NCI-H510A (cell line): ENCODE results near the gene UQCC5.

ENCODE experiments used
- DNase-seq: peaks from one replicate; lab custom pipeline; 2025; lab: John Stamatoyannopoulos, UW

The UQCC5 gene, protein sequence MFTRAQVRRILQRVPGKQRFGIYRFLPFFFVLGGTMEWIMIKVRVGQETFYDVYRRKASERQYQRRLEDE

GRCh38 chr3:52536369-52537164 is at the start of gene UQCC5:
TSS of gene UQCC5 (plus strand) at chr3:52536605. CDS start at chr3:52536756, 151 bp downstream.
- peak; percentile 93 for DNase-seq

DNA sequence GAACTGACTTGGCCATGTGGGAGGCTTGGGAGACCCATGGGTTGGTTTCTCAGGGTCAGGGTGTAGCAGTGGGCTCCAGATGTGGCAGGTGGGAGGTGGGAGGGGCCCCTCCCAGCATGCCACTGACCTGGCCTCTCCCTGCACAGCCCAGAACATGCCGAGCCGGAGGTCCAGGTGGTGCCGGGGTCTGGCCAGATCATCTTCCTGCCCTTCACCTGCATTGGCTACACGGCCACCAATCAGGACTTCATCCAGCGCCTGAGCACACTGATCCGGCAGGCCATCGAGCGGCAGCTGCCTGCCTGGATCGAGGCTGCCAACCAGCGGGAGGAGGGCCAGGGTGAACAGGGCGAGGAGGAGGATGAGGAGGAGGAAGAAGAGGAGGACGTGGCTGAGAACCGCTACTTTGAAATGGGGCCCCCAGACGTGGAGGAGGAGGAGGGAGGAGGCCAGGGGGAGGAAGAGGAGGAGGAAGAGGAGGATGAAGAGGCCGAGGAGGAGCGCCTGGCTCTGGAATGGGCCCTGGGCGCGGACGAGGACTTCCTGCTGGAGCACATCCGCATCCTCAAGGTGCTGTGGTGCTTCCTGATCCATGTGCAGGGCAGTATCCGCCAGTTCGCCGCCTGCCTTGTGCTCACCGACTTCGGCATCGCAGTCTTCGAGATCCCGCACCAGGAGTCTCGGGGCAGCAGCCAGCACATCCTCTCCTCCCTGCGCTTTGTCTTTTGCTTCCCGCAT is 49.2 kb upstream of the UQCC5 start:
- DNase-seq, result no peak

DNA sequence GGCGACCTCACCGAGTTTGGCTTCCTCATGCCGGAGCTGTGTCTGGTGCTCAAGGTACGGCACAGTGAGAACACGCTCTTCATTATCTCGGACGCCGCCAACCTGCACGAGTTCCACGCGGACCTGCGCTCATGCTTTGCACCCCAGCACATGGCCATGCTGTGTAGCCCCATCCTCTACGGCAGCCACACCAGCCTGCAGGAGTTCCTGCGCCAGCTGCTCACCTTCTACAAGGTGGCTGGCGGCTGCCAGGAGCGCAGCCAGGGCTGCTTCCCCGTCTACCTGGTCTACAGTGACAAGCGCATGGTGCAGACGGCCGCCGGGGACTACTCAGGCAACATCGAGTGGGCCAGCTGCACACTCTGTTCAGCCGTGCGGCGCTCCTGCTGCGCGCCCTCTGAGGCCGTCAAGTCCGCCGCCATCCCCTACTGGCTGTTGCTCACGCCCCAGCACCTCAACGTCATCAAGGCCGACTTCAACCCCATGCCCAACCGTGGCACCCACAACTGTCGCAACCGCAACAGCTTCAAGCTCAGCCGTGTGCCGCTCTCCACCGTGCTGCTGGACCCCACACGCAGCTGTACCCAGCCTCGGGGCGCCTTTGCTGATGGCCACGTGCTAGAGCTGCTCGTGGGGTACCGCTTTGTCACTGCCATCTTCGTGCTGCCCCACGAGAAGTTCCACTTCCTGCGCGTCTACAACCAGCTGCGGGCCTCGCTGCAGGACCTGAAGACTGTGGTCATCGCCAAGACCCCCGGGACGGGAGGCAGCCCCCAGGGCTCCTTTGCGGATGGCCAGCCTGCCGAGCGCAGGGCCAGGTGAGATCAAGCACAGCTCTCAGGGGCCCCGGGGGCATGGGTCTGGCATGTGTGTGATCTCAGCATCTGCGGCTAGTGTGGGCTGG is 48.4 kb upstream of the UQCC5 start:
- DNase-seq, result no peak

- no peak for DNase-seq
Observed at GRCh38 chr3:52488746-52489145, 47.7 kb upstream of the UQCC5 start.

GRCh38 chr3:52489453-52489852 is 47.0 kb upstream of the UQCC5 start:
- no peak for DNase-seq

GRCh38 chr3:52490035-52490938 is 46.1 kb upstream of the UQCC5 start:
- DNase-seq, result no peak

- no peak for DNase-seq
Observed at GRCh38 chr3:52490939-52491526, 45.4 kb upstream of the UQCC5 start.

- no peak for DNase-seq
Observed at GRCh38 chr3:52492059-52492458, 44.3 kb upstream of the UQCC5 start.

GRCh38 chr3:52493232-52494017 is 43.0 kb upstream of the UQCC5 start:
- DNase-seq, result no peak

- DNase-seq, result peak; percentile 74
Observed at GRCh38 chr3:52494445-52494844, 42.0 kb upstream of the UQCC5 start.

DNA sequence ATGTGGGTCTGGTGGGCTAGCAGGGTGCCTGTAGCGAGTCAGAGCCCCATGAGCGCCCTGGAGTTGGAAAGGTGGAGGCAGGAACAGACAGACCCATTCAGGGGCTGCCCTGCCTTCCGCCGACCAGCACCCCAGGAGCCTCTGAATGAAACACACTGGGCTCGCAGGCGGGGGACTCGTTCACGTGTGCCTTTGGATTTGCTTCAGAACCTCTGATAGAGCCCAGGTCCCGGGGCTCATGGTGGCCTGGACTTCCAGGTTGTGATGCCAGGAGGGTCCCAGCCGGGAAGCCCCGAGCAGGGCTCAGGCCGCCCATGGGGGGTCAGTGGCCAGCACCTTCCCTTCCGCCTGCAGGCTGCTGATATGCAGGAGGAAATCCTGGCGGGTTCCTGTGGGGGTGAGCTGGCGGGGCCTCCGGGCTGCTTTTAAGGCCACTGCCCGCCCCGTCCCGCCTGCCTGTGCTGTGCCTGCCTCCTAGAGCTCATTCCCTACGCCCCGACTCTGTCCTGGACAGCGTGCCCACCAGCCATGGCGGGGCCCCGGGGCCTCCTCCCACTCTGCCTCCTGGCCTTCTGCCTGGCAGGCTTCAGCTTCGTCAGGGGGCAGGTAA is 41.4 kb upstream of the UQCC5 start, which contains the start of gene STAB1:
STAB1 (plus strand) TSS at position 453 of the 610 bp plus-strand sequence; CDS start at position 529, 76 bp downstream.
- DNase-seq, result no peak

DNA sequence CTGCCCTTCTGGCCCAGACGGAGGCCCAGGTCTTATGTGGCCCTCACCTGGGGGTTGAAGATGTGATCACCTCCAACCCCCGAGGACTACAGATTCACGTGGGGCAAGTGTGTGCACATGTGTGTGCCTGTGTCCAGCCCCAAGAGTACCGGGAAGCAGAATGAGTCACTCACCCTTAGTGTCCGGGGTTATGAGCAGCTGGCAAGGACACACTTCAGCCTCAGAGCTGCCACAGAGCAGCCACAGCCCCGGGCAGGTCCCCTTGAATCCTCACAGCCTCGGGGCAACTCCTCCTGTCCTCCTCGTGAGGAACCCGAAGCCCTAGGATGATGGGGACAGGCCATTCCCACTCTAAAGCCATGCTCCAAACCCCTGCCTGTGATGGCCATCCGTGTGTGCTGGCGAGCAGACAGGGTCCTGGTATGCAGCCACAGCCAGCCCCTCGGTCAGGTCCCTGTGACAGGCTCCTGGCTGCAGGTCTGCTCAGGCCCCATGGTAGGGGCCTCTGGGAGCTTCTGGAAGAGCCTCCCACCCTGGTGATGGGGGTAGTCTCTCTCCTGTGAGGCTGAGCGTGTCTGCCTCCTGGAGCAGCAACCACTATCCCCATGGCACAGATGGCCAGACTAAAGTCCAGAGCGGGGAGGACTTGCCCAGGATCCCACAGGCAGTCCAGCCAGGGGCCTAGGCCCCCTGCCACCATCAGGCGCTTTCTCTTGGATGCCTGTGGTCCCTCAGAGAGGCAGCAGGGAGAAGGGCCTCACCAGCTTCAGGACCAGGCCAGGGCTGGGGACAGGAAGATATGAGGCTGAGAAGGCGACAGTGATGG is 40.4 kb upstream of the UQCC5 start:
- no peak for DNase-seq

GRCh38 chr3:52498137-52499054 is 38.0 kb upstream of the UQCC5 start:
- no peak for DNase-seq

- DNase-seq, result no peak
Observed at GRCh38 chr3:52501046-52501445, 35.4 kb upstream of the UQCC5 start.

DNA sequence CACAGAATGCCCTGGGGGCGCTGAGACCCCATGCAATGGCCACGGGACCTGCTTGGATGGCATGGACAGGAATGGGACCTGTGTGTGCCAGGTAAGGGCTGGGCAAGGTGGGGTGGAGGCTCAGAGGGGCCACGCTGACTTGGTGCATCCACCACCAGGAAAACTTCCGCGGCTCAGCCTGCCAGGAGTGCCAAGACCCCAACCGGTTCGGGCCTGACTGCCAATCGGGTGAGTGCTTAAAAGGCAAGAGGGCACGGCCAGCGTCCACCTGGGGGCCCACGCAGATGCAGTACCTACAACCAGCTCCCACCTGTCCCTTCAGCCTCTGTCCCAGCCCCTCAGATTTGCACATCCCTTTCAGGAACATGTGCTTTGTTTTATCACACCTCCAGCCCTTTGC is 34.4 kb upstream of the UQCC5 start:
- no peak for DNase-seq

- DNase-seq, result no peak
Observed at GRCh38 chr3:52502808-52503350, 33.5 kb upstream of the UQCC5 start.
